Activated T-cell treated with anti-CD3 and anti-CD28 coated beads, Interleukin-2, amount 50 U/mL, for 48 hours (primary cell): Measurements from ENCODE around the gene CMC4.

Source experiments
- DNase-seq, 2 experiments: peaks; one replicate each; pipeline ENCODE4 v3.0.0-alpha.2; 2020

Gene CMC4

DNA sequence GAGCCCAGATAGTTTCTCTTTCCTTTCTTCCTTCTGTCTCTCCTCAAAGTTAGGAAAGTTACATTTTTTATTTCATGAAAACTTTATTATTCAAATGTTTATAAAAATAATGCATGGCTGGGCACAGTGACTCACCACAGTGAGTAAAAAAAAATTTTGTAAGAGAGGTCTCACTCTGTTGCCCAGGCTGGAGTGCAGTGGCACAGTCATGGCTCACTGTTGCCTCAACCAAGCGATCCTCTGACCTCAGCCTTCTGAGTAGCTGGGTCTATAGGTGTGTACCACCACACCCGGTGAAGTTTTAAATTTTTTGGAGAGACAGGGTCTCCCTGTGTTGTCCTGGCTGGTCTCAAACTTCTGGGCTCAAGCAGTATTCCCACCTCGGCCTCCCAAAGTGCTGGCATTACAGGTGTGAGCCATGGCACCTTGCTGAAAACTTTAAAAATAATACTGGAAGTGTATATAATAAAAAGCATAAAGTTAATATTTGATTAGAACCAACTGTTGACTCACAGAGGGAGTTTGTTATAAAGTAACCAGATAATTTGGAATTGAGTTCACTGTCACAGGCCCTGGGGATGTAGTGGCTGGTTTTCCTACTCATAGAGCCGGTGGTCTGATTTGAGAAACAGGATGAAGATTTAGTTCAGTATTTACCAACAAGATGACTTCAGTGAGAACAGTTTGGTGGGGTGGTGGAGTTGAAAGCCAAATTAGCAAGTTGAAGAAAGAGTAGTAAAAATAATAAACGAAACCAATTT, 18.0 kb downstream of the CMC4 start:
- DNase-seq, result no peak

DNA sequence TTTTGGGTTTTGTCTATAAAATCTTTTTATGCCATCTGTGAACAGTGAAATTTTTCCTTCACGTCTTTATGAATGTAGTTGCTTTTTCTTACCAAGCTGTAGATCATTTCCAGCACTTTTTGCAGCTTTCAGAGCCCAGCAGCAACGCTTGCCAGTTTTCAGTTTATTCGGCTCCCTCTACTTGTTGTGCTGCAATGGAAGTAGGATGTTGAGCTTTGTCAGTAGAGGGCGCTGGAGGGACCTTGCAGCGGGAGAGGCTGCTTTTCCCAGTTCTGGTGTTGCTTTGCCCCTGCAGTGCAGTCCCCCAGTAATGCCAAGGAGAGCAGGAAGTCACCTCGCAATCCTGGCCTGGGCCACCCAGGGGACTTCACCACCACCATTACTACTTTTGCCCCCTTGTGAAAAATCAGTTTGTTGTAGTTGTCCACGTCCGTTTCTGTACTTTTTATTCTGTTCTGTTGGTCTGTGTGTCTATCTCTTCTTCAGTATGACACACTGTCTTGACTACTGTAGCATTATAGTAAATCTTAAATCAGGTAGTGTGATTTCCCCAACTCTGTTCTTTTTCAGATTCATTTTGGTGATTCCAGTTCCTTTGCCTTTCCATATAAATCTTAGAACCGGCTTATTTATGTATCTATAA, 21.8 kb downstream of the CMC4 start:
- peak; percentile 51 to 56 for DNase-seq

- no peak for DNase-seq
These were observed 24.0 kb downstream of the CMC4 start for GRCh38 chrX:155046811-155047528.

- DNase-seq, result no peak
These were observed 24.7 kb downstream of the CMC4 start for GRCh38 chrX:155046129-155046810.

DNA sequence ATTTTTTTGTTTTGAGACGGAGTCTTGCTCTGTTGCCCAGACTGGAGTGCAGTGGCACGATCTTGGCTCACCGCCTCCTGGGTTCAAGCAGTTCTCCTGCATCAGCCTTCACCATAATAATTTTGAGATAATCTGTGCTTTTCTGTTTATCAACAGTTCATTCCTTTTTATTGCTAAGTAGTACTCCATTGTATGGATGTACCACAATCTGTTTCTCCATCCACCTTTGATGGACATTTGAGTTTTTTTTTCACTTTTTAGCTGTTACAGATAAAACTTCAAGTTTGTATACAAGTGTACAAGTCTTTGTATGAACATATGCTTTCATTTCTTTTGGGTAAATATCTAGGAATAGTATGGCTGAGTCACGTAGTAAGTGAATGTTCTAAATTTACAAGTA, 35.2 kb downstream of the CMC4 start:
- DNase-seq, result no peak

- DNase-seq, result no peak
These were observed 39.3 kb downstream of the CMC4 start for GRCh38 chrX:155031657-155032056.

DNA sequence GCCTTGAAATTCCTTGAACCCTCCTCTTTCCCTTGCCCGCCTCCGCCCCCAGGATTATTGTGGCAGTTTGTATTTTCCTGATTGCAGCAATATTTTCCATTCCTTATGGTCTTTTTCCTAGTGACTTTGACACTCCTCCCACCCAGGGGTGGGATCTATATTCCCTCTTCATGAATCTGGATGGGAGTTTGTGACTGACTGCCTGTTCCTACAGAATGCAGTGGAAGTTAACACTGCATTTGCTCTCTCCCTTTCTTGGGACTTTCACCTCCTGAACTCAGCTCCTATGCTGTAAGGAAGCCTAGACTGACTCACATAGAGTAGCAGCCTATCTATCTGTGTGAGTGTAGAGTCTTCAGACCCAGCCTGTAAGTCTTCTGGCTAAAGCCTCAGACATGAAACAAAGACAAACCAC, 42.1 kb downstream of the CMC4 start:
- DNase-seq, result no peak

DNA sequence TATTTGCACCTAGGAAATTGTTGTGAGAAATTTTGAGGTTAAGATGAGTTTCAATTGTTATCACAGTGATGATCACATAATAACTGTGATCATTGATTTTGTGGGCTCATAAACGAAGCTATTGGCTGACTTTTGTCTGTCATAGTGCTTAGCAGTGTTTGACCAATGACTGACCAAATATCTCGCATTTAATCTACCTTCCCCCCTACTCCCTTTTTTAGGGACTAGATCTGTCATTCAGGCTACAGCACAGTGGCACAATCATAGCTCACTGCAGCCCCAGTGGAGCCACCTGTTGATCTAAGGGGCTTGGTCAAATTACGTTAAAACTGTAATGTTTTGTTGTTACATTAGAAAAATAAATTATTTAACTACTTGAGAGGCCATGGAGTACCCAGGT, 42.8 kb downstream of the CMC4 start:
- DNase-seq, result no peak

- DNase-seq, result no peak
These were observed 43.3 kb downstream of the CMC4 start for GRCh38 chrX:155027509-155028066.

GRCh38 chrX:155026727-155027508, 44.0 kb downstream of the CMC4 start, which contains the start of gene FUNDC2:
FUNDC2 (plus strand) TSS chrX:155026844; CDS start chrX:155026939, 95 bp downstream.
- peak; percentile 90 to 93 for DNase-seq

DNA sequence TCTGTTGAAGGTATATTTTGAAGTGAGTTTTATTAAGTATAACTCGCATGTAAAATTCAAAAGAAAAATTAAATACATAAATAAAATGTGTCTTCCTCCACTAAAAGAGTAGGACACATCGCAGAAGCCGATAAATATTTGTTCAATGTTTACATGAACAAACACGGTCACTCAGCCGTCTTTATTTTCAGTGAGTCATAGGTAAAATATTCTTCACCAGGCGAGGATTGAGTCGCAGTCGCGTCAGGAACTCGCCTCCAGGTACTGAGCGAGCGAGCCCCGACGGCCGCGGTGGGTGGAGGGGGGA, 44.6 kb downstream of the CMC4 start:
- DNase-seq, result no peak

DNA sequence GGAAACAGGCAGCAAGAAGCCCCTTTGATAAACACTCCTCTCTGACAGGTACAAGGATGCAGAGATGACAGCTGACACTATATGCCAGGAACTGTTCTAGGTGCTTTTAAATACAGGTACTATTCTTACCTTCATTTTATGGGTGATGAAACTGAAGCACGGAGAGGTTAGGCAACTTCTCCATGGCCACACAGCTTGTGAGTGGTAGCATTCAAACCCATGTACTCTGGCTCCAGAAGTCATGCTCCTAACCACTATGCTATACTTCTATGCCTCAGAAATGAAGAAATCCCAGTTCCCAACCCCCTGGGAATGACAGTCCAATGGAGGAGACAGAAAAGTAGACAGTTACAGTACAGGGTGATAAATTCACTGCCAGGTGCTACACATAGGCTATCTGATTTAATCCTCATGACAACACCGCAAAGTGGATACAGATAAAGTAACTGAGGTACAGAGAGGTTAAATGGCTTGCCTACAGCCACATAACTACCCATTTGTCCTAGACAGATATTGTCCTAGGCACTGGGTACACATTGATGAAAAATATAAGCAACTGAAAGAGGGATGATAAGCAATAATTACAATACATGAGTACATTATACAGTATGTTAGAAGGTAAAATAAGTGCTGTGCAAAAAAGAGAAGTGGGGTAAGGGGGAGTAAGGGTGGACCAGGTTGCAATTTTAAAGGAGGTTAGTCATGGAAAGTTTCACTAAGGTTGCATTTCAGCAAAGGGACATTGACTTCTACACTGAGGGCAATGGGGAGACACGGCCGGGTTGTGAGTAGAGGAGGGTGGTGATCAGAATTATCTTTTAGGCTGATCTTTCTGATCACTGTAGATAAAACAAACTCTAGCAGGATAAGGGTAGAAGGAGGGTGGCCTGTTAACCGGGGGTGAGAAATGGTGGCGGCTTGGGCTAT, 46.8 kb downstream of the CMC4 start:
- no peak for DNase-seq

DNA sequence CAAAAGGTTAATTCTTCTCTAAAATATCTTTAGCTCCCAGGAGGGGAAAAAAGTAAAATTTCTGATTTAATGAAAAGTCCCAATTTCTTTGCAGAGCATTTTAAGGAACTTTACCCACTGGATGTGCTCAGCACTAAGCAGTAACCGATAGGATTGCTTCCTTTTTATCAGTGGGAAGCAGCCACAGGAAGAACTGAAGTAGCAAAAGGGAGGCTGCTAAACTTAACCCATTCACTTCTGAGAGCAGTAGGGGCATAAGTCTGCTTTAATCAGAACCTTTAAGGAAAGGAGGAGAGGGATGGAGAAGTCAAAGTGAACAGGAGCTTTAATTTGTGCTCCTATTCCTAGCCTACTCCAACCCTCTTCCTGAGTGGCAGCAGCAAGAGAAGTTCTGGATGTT, 48.4 kb downstream of the CMC4 start, which contains the start of gene F8:
TSS of gene F8 (minus strand) at position 139 of the 400 bp plus-strand sequence. CDS start 171 bp downstream, outside the sequence.
- no peak for DNase-seq

DNA sequence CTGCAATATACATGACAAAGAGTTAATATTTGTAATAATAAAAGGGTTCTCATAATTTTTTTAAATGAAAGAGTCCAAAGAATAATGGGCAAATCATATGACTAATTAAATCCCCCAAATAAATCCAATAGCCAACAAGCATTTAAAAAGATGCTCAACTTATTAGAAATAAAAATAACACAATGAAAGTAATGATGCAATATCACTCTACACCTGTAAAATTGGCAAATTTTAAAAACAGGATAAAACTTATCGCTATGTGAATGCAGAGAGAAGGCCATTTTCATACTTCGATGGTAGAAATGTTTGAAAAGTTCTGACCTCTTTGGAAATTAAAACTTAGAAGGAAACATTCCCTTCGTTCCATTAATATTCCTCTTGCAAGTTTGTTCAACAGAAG, 50.3 kb downstream of the CMC4 start:
- no peak for DNase-seq
